Esophagus muscularis mucosa (tissue), 3 donors: ENCODE results near the gene PRSS53.

Source experiments
- POLR2A ChIP-seq: fragments of 450-650 bp; IDR thresholded peaks from one replicate; pipeline ENCODE4 v1.6.1; 2017; ENCODE audit warnings: antibody characterized with exemption, moderate library complexity, mild to moderate bottlenecking, low read depth
- POLR2AphosphoS5 ChIP-seq, 2 donors: sonication (generic); formaldehyde crosslinking; IDR thresholded peaks; one replicate each; pipeline ENCODE4 v1.6.1; 2017; ENCODE audit warnings: antibody characterized with exemption in 2 of 2
- TF ChIP-seq, protein P1 (sequence below), 3 experiments: fragments of 200-600 bp in 2 of 3; fragments of 450-650 bp in 1 of 3; sonication (generic) in 2 of 3; IDR thresholded peaks; one replicate each; pipeline ENCODE4 v1.5.1; 2017 to 2019; ENCODE audit warnings: antibody characterized with exemption in 3 of 3, mild to moderate bottlenecking in 2 of 3, moderate library complexity in 1 of 3

DNA sequence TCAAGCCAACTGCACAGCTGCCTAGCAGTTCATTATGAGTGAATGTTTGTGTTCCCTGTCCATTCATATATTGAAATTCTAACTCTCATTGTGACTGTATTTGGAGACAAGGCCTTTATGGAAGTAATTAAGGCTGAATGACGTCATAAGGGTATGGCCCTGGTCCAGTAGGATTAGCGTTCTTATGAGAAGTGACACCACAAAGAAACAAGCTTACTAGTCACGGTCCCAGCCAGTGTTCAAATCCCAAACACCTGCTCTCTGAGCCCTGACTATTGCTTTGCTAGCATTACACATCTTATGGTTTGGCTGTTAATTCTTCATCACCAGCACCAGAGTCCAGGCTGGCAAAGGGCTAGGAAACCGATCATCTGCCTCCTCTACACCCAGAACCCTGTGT is 16.9 kb downstream of the PRSS53 start:
- no peak for TF ChIP-seq POLR2A
- TF ChIP-seq, protein P1, sequence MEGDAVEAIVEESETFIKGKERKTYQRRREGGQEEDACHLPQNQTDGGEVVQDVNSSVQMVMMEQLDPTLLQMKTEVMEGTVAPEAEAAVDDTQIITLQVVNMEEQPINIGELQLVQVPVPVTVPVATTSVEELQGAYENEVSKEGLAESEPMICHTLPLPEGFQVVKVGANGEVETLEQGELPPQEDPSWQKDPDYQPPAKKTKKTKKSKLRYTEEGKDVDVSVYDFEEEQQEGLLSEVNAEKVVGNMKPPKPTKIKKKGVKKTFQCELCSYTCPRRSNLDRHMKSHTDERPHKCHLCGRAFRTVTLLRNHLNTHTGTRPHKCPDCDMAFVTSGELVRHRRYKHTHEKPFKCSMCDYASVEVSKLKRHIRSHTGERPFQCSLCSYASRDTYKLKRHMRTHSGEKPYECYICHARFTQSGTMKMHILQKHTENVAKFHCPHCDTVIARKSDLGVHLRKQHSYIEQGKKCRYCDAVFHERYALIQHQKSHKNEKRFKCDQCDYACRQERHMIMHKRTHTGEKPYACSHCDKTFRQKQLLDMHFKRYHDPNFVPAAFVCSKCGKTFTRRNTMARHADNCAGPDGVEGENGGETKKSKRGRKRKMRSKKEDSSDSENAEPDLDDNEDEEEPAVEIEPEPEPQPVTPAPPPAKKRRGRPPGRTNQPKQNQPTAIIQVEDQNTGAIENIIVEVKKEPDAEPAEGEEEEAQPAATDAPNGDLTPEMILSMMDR (IDR thresholded peaks at IDR 0.05), result no peak
- TF ChIP-seq POLR2AphosphoS5 (IDR thresholded peaks at IDR 0.05), result no peak
